Body of pancreas (tissue), 4 donors: ENCODE results near the gene RASL11A. TPM values are rescaled to one million over a fixed set of nuclear protein-coding genes. Genes with fewer than 3 reads are reported as not detected.

Experiments
- ATAC-seq: fragments of 150-250 bp; one replicate; pipeline ENCODE4 v1.9.1; 2016
- DNase-seq, 4 donors: peaks; one replicate each; pipeline ENCODE4 v3.0.0-alpha.2; 2019
- H3K27ac ChIP-seq, 4 donors: fragments of 200-600 bp; sonication (generic); 1 replicate in 3 of 4; 2 replicates in 1 of 4; pipeline versions ENCODE4 v1.5.1 to v1.6.1; 2016 to 2019; ENCODE audit warnings: mild to moderate bottlenecking in 1 of 4, mixed read lengths in 1 of 4, moderate library complexity in 1 of 4
- H3K27me3 ChIP-seq, 2 donors: fragments of 200-600 bp; sonication (generic); one replicate each; pipeline ENCODE4 v1.6.0; 2016; ENCODE audit warnings: mild to moderate bottlenecking in 1 of 2
- H3K36me3 ChIP-seq, 2 donors: fragments of 200-600 bp; sonication (generic); replicated peaks in 1 of 2; 2 replicates each; pipeline ENCODE4 v1.5.1; 2016; ENCODE audit warnings: low read depth in 2 of 2; ENCODE audit not compliant: insufficient read depth in 1 of 2
- H3K4me1 ChIP-seq: fragments of 200-600 bp; sonication (generic); one replicate; pipeline ENCODE4 v1.6.0; 2016
- H3K4me3 ChIP-seq, 2 donors: fragments of 200-600 bp; sonication (generic); 1 replicate in 1 of 2; 2 replicates in 1 of 2; pipeline ENCODE4 v1.5.1; 2016 to 2019
- H3K9me3 ChIP-seq, 3 donors: fragments of 200-600 bp; sonication (generic); 1 replicate in 2 of 3; 2 replicates in 1 of 3; pipeline ENCODE4 v1.5.1; 2016
- POLR2A ChIP-seq, 3 donors: fragments of 450-650 bp; IDR thresholded peaks; one replicate each; pipeline ENCODE4 v1.6.1; 2016; ENCODE audit warnings: antibody characterized with exemption in 3 of 3, mild to moderate bottlenecking in 2 of 3
- WGBS, 2 donors: methylation state at CpG; one replicate each; pipeline ENCODE4 v1.1.5; 2017; 5-methylcytosine and 5-hydroxymethylcytosine counted together
- intact Hi-C: fragments of 100-400 bp; cut with DNase I; formaldehyde crosslinking; loops from one replicate; pipeline ENCODE4 v1.15.1; 2023
- total RNA-seq, 2 donors: library from RNA; depleted of rRNA; stranded (reverse); fragments of >200 nt; gene quantifications; one replicate each; pipeline ENCODE4 v1.1.0, GENCODE V29; 2016
- TF ChIP-seq, protein P1 (sequence below), 7 experiments: fragments of 450-650 bp in 4 of 7; fragments of 200-600 bp in 3 of 7; sonication (generic) in 3 of 7; IDR thresholded peaks; one replicate each; pipeline ENCODE4 v1.5.1; 2016 to 2019; ENCODE audit warnings: antibody characterized with exemption in 7 of 7

Gene RASL11A
- total RNA-seq, 2 donors from 2014 or later: 1.3 to 6.5 TPM

DNA sequence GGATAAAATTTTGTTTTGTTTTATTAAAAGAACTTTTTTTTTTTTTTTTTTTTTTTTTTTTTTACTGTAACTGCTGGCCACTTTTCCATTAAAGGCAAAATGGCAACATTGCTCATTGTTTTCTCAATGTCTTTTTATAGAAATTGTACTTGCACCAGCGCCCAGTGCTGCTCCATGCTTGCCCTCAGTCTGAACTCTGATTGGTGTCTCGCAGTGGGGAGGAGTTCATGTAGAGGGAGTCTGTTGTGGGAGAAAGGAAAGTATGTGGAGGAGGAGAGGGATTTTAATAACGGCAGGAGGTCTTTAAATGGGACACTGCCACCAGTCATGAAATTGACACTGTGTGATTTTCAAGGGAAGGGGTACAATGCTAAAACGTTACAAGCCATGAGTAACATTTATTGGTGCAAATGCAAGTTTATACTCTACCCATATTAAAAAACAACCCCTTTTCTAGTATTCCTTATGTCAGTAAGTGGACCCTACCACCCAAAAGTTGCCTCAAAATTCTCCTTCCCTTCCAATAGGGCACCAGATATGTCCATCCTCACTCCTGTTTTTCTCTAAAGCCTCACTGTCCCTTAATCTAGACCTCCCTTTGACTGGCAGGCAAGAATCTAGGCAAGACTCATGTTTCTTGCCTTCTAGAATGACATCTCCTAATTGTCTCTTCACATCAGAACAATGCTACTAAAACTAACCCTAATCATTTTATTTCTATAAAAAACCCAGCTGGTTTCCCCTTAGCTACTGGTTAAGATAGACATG is 3.2 kb downstream of the RASL11A start:
- intact Hi-C loops: loop anchor here (10.0 kb wide), 1 partner anchor 329 kb away; no protein-coding TSS in a partner anchor
- DNase-seq: no peak
- H3K4me1 ChIP-seq: peaks cover 24% of the 10 kb centered on the region
- no peak for ATAC-seq
- no peaks in the 10 kb centered on the region for H3K27me3 ChIP-seq
- H3K4me3 ChIP-seq: no peak overlapping the region
- H3K36me3 ChIP-seq: no peaks in the 10 kb centered on the region
- H3K9me3 ChIP-seq: no peaks in the 10 kb centered on the region
- H3K27ac ChIP-seq: no peak overlapping the region
- TF ChIP-seq, protein P1, sequence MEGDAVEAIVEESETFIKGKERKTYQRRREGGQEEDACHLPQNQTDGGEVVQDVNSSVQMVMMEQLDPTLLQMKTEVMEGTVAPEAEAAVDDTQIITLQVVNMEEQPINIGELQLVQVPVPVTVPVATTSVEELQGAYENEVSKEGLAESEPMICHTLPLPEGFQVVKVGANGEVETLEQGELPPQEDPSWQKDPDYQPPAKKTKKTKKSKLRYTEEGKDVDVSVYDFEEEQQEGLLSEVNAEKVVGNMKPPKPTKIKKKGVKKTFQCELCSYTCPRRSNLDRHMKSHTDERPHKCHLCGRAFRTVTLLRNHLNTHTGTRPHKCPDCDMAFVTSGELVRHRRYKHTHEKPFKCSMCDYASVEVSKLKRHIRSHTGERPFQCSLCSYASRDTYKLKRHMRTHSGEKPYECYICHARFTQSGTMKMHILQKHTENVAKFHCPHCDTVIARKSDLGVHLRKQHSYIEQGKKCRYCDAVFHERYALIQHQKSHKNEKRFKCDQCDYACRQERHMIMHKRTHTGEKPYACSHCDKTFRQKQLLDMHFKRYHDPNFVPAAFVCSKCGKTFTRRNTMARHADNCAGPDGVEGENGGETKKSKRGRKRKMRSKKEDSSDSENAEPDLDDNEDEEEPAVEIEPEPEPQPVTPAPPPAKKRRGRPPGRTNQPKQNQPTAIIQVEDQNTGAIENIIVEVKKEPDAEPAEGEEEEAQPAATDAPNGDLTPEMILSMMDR (IDR thresholded peaks at IDR 0.05): no peak
- TF ChIP-seq POLR2A (IDR thresholded peaks at IDR 0.05): no peak
- 84 to 89% methylated on average over 4 of the region's 4 CpGs for WGBS, 2 donors

DNA sequence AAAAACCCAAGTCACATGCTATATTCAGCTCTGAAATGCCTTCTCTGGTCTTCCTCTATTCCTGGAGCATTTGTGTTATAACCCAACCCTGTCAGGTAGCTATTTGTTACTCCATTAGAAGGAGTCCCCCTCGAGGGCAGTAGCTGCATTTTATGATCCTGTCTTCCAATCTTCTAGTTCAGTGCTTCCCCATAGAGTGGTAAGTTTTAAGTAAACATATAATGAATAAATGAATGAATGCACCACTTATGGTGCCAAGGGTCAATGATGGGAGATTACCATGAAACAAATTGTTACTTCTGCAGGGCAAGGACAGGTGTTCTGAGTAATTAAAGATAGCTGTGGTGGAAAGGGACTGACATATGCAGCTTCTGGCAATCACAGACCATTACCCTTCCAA is 4.0 kb downstream of the RASL11A start:
- Histone ChIP-seq H3K36me3 (no peaks in the 10 kb centered on the region), H3K4me3 (no peak overlapping the region), H3K9me3 (no peaks in the 10 kb centered on the region), H3K27me3 (no peaks in the 10 kb centered on the region), H3K27ac (no peak overlapping the region), H3K4me1 (peaks cover 24% of the 10 kb centered on the region)
- intact Hi-C loops: loop anchor here (10.0 kb wide), 1 partner anchor 330 kb away; no protein-coding TSS in a partner anchor
- TF ChIP-seq, protein P1 (IDR thresholded peaks at IDR 0.05): no peak
- TF ChIP-seq POLR2A (IDR thresholded peaks at IDR 0.05): no peak
- 50 to 62% methylated on average over 1 of the region's 1 CpG for WGBS, 2 donors
- DNase-seq (no peak), ATAC-seq (no peak)

DNA sequence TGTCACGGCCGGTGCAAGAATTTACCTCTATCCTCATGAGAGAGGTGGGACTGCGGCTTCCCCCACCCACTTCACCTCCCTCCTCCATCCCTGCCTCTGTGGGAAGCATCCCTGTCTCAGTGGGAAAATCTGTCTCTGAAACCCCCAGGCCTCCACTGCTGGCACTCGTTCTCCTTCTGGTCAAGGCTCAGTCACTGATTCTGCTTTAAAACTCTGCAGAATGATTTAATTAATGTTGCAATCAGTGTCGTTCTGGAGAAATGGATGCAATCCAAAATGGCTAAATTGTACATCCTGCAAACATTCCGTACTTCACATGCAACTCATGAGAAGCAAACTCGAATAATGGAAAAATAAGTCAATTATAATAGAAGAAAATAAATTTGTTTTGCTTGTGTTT is 5.6 kb downstream of the RASL11A start:
- H3K27me3 ChIP-seq: no peaks in the 10 kb centered on the region
- DNase-seq (no peak), ATAC-seq (no peak)
- H3K4me1 ChIP-seq: peaks cover 19% of the 10 kb centered on the region
- H3K4me3 ChIP-seq: no peak overlapping the region
- H3K9me3 ChIP-seq: no peaks in the 10 kb centered on the region
- H3K27ac ChIP-seq: no peak overlapping the region
- no peaks in the 10 kb centered on the region for H3K36me3 ChIP-seq
- TF ChIP-seq, protein P1 (IDR thresholded peaks at IDR 0.05): no peak
- no peak for TF ChIP-seq POLR2A (IDR thresholded peaks at IDR 0.05)
- intact Hi-C loops: loop anchor here (10.0 kb wide), 1 partner anchor 331 kb away; no protein-coding TSS in a partner anchor
- 58 to 65% methylated on average over 7 of the region's 7 CpGs for WGBS, 2 donors

DNA sequence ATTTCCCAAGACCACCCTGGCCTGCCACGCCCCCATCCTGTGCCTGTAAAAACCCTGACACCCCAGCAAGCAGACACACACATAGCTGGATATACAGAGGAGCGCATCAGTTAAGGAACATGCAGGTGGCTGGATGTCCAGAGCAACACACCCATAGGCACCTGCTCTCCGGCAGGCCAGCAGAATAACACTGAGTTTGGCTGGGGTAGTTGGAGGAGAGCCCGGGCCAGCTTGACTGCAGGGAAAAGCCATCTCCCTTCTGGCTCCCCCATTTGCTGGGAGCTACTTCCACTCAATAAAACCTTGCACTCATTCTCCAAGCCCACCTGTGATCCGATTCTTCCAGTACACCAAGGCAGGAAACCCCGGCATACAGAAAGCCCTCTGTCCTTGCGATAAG is 8.9 kb downstream of the RASL11A start:
- TF ChIP-seq, protein P1 (IDR thresholded peaks at IDR 0.05): no peak
- no peak for TF ChIP-seq POLR2A (IDR thresholded peaks at IDR 0.05)
- Histone ChIP-seq H3K27ac (no peak overlapping the region), H3K4me1 (no peaks in the 10 kb centered on the region), H3K4me3 (no peak overlapping the region), H3K27me3 (no peaks in the 10 kb centered on the region), H3K36me3 (no peaks in the 10 kb centered on the region), H3K9me3 (no peaks in the 10 kb centered on the region)
- no peak for DNase-seq
- WGBS, 2 donors: 84 to 89% methylated on average over 7 of the region's 7 CpGs
- no peak for ATAC-seq
- intact Hi-C loops: loop anchor here (10.0 kb wide), 1 partner anchor 335 kb away; no protein-coding TSS in a partner anchor
